ENCODE measurements around the gene DMXL2. TPM values are rescaled to one million over a fixed set of nuclear protein-coding genes. Genes with fewer than 3 reads are reported as not detected.

Gene DMXL2
- 77.2 and 279 TPM in 2 replicates for total RNA-seq (2011; cell fraction: chromatin; rRNA removed; ENCODE audit: low replicate concordance)
- total RNA-seq (2011; cell fraction: nucleolus; rRNA removed): 32.7 and 55.5 TPM in 2 replicates
- 96.4 and 108 TPM in 2 replicates for total RNA-seq (2011; cell fraction: nucleoplasm; rRNA removed)
- total RNA-seq (2014; rRNA removed) (19.1 and 21.4 TPM in 2 replicates), total RNA-seq (2014; rRNA removed; fragmentation: Illumina TruSeq; extraction: Trizol) (47.7 and 51.7 TPM in 2 replicates), total RNA-seq (2015; rRNA removed; fragmentation: Illumina TruSeq; extraction: Trizol) (46.6 and 52.6 TPM in 2 replicates), total RNA-seq (2021) (27.2 and 30.7 TPM in 2 replicates), polyA plus RNA-seq (2011; rRNA removed) (29.1 and 57.7 TPM in 2 replicates), polyA plus RNA-seq (2014; fragmentation: Illumina TruSeq; extraction: Trizol) (36.6 and 43.6 TPM in 2 replicates), polyA plus RNA-seq (2014; fragmentation: Nextera tagmentation; extraction: Ambion mirVana) (10 to 100 TPM in 1 of 2 experiments, 1 to 10 TPM in 1; 9.3 to 16.2 TPM), polyA plus RNA-seq (2014; rRNA removed) (25.2 and 26.8 TPM in 2 replicates), polyA minus RNA-seq (2011; rRNA and poly(A)+ RNA removed) (39.8 and 45.9 TPM in 2 replicates), Bru-seq, nascent RNA (percentile 77 among the genes with signal in this experiment), BruChase-seq, experiment 1, labeled RNA remaining after a 2-hour chase (percentile 86 among the genes with signal in this experiment), BruChase-seq, experiment 2, labeled RNA remaining after a 6-hour chase (percentile 88 among the genes with signal in this experiment)
- 10.3 and 11.5 TPM in 2 replicates for polyA plus RNA-seq (2011; cell fraction: cytosol; rRNA removed)
- 89.0 and 105 TPM in 2 replicates for polyA plus RNA-seq (2011; cell fraction: nucleus; rRNA removed)
- polyA plus RNA-seq (2012): 33.2 and 71.4 TPM in 2 replicates
- 8.6 and 15.8 TPM in 2 replicates for polyA minus RNA-seq (2011; cell fraction: cytosol; rRNA and poly(A)+ RNA removed)
- 45.1 and 48.7 TPM in 2 replicates for polyA minus RNA-seq (2011; cell fraction: nucleus; rRNA and poly(A)+ RNA removed)
- long read RNA-seq, experiment 1, full-length matches to known transcripts: 3 of 12 reads
- long read RNA-seq, experiment 1, partial matches to known transcripts: 6 of 12 reads
- long read RNA-seq, experiment 1, other reads (novel, unspliced or antisense): 3 of 12 reads
- long read RNA-seq, experiment 2, partial matches to known transcripts: 0 of 9 reads
- long read RNA-seq, experiment 2, other reads (novel, unspliced or antisense): 9 of 9 reads
- long read RNA-seq, experiment 3, partial matches to known transcripts: 3 of 5 reads
- long read RNA-seq, experiment 3, other reads (novel, unspliced or antisense): 2 of 5 reads

DNA sequence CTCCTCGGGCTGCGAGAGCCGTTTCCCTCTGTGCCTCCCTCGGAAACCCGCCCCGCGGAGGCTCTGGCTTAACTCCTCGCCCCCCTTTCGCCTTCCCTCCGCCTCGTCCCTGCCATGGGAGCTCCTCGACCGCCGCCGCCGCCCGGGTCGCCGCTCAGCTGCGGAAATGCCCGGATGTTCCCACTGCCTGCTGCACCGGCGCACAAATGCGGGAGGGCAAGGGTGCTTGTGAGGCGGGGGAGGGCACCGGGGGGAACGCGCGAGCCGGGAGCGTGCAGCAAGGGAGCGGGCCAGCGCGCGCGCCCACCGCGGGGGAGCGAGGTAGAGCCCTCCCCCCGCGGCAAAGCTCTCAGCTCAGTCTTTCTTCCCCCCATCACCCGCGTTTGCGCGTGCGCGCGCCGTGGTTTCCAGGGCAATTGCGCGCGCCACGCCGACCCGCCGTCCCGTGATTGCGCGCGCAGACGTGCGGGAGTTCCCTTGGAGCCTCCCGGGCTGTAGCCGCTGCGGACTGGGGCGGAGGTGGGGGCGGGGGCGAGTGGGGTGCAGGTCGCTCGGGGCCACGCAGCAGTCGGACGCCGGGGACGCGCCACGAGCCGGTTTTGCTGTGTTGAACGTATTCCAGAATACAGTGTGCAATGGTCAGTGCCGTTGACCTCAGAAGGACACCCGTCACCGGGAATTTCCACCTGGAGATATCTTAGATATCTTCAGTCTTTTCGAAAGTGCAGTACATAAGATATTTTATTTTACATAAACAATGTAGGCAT is at the start of gene DMXL2:
Gene DMXL2 (minus strand): TSS at position 168 of the 767 bp plus-strand sequence. CDS start 226 bp downstream, outside the sequence.
- no peak for FAIRE-seq
- Histone ChIP-seq H2AFZ (ENCODE audit: low read depth, low read length) (peak within 1 kb of the TSS; percentile 89), H3K4me2 (ENCODE audit: insufficient read depth, low read length) (peak within 1 kb of the TSS; percentile 91), H3K4me3 (peak within 1 kb of the TSS; percentile 72), H3K4me1 (replicated peaks in 1 of 2; ENCODE audit: control insufficient read depth in 2 of 2, insufficient read depth in 2 of 2, low read length in 2 of 2) (peaks cover 16 to 18% of the 10 kb centered on the region in 2 experiments; a peak in 3 of 5 replicates), H3K79me2 (ENCODE audit: control insufficient read depth, insufficient read depth, low read length) (peaks cover 35% of the 10 kb centered on the region), H3K36me3 (ENCODE audit: control insufficient read depth, insufficient read depth, low read length) (no peaks in the 10 kb centered on the region), H3K27me3 (ENCODE audit: control insufficient read depth in 2 of 2, insufficient read depth in 2 of 2, low read length in 2 of 2) (no peaks in the 10 kb centered on the region), H3K9me3 (replicated peaks; ENCODE audit: control insufficient read depth, insufficient read depth, low read depth, low read length) (no peaks in the 10 kb centered on the region), H3K27ac (ENCODE audit: extremely low read depth, low read depth, low read length) (peak within 1 kb of the TSS; percentile 63), H3K9me1 (ENCODE audit: control insufficient read depth, insufficient read depth, low read length) (no peaks in the 10 kb centered on the region), H4K20me1 (replicated peaks; ENCODE audit: control insufficient read depth, insufficient read depth, low read length) (no peaks in the 10 kb centered on the region), H3K9ac (ENCODE audit: insufficient read depth in 1 of 2, low read depth in 2 of 2, low read length in 2 of 2) (peak within 1 kb of the TSS; percentile 75 to 95)
- in situ Hi-C loops (cut with MboI): no loop called here
- CTCF ChIA-PET (ENCODE audit: low intra/inter-chr PET ratio): interaction anchor here (0.6 kb wide), 1 partner anchor 153 kb away, joined by 3 read pairs; no protein-coding TSS in a partner anchor
- WGBS (ENCODE audit: insufficient coverage, low coverage, missing lambda C conversion rate): under 1% methylated on average over 54 of the region's 83 CpGs
- peak; percentile 72 for ATAC-seq
- intact Hi-C loops (cut with micrococcal nuclease): loop anchor here (2.0 to 10.0 kb wide), 3 partner anchors 20 to 88 kb away; no protein-coding TSS in a partner anchor
- POLR2A ChIA-PET: interaction anchor here (0.7 to 4.5 kb wide), 6 partner anchors 10 to 946 kb away, joined by 3 to 33 read pairs (median 12); partner anchors contain the start of gene ARPP19
- DNase-seq (ENCODE audit: extremely low read depth in 1 of 4, low spot score in 3 of 4): peak; percentile 76 to 93 (median 87)
- no TSS peak for BruUV-seq (replicated peaks)
- 0 out of 2 replicates have a peak, but pooled peaks have one; percentile 29 for TF ChIP-seq ELF2 (CRISPR knock-in tag; IDR thresholded peaks at IDR 0.05)
- no peak for TF ChIP-seq RERE (CRISPR knock-in tag; IDR thresholded peaks at IDR 0.05; ENCODE audit: borderline replicate concordance)
- peak; percentile 67 for TF ChIP-seq POLR2A (conservative IDR thresholded peaks at IDR 0.05)
- TF ChIP-seq KDM4B (IDR thresholded peaks at IDR 0.05; ENCODE audit: borderline replicate concordance in 2 of 2, low read depth in 1 of 2): no peak; a peak in 1 of 4 replicates
- TF ChIP-seq ELK1 (CRISPR knock-in tag; IDR thresholded peaks at IDR 0.05): no peak
- TF ChIP-seq PHB2 (IDR thresholded peaks at IDR 0.05; ENCODE audit: low read depth): no peak
- TF ChIP-seq, protein P1, sequence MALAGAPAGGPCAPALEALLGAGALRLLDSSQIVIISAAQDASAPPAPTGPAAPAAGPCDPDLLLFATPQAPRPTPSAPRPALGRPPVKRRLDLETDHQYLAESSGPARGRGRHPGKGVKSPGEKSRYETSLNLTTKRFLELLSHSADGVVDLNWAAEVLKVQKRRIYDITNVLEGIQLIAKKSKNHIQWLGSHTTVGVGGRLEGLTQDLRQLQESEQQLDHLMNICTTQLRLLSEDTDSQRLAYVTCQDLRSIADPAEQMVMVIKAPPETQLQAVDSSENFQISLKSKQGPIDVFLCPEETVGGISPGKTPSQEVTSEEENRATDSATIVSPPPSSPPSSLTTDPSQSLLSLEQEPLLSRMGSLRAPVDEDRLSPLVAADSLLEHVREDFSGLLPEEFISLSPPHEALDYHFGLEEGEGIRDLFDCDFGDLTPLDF (CRISPR knock-in tag; IDR thresholded peaks at IDR 0.05): no peak
